Sciatic nerve (tissue), 2 donors: ENCODE measurements around the gene GPR137B. TPM values are rescaled to one million over a fixed set of nuclear protein-coding genes. Genes with fewer than 3 reads are reported as not detected.
"Not testable (repeated sequence)": the region's sequence is repeated elsewhere in the genome, so short reads cannot be mapped to it uniquely, and the experiment has no call there.

Source experiments
- ATAC-seq: fragments of 200-7000 bp; cut with Tn5 transposase; one replicate; pipeline ENCODE4 v1.9.1; 2020; ENCODE audit warnings: mild to moderate bottlenecking, moderate library complexity
- DNase-seq: peaks from one replicate; pipeline ENCODE4 v3.0.0-alpha.2; 2020; ENCODE audit warnings: low spot score
- intact Hi-C: fragments of 100-400 bp; cut with DNase I; formaldehyde crosslinking; loops from one replicate; pipeline ENCODE4 v1.14.2; 2022
- total RNA-seq: library from RNA; stranded (reverse); fragmentation: NEBNext Ultra II Directional; extraction: Animal tissue kit (Norgen Biotek cat#: 25700); gene quantifications from one replicate; pipeline ENCODE4 v1.2.1, GENCODE V29; 2021
- donor health status: DM: no; HTN: no; CAD: no.
- donor health status: DM: no; HTN: no; CAD: no.

Gene GPR137B
- total RNA-seq, 1 donor from 2014 or later, result 91.6 TPM

GRCh38 chr1:236175642-236176336 is 33.5 kb downstream of the GPR137B start:
- intact Hi-C loops, result no loop called here

GRCh38 chr1:236176337-236177336 is 34.3 kb downstream of the GPR137B start:
- no peak for DNase-seq

More at GRCh38 chr1:236175642-236176336, 33.5 kb downstream of the GPR137B start:
- ATAC-seq (no peak), DNase-seq (no peak)

GRCh38 chr1:236179634-236180033 is 37.3 kb downstream of the GPR137B start:
- DNase-seq (no peak), ATAC-seq (no peak)
- intact Hi-C loops, result no loop called here

More at GRCh38 chr1:236176337-236177336, 34.3 kb downstream of the GPR137B start:
- intact Hi-C loops, result no loop called here
- peak; percentile 59 for ATAC-seq

GRCh38 chr1:236181059-236181458 is 38.7 kb downstream of the GPR137B start:
- no peak for DNase-seq
- ATAC-seq, result no peak
- intact Hi-C loops, result no loop called here

GRCh38 chr1:236185687-236186086 is 43.3 kb downstream of the GPR137B start:
- DNase-seq (no peak), ATAC-seq (no peak)
- intact Hi-C loops, result no loop called here

- intact Hi-C loops, ATAC-seq, DNase-seq: not testable (repeated sequence)
Observed at GRCh38 chr1:236186471-236186870, 44.1 kb downstream of the GPR137B start.

- ATAC-seq, intact Hi-C loops, DNase-seq: not testable (repeated sequence)
Observed at GRCh38 chr1:236188084-236188483, 45.7 kb downstream of the GPR137B start.

GRCh38 chr1:236193184-236193583 is 50.8 kb downstream of the GPR137B start:
- no peak for ATAC-seq
- DNase-seq, result no peak
- intact Hi-C loops, result no loop called here

GRCh38 chr1:236200925-236201324 is 58.6 kb downstream of the GPR137B start:
- intact Hi-C loops, result no loop called here
- ATAC-seq (no peak), DNase-seq (no peak)

GRCh38 chr1:236201786-236202185 is 59.4 kb downstream of the GPR137B start:
- ATAC-seq (no peak), DNase-seq (no peak)
- intact Hi-C loops, result no loop called here

GRCh38 chr1:236204039-236204438 is 61.7 kb downstream of the GPR137B start:
- intact Hi-C loops, result no loop called here
- DNase-seq (no peak), ATAC-seq (no peak)

GRCh38 chr1:236204656-236205055 is 62.3 kb downstream of the GPR137B start:
- intact Hi-C loops, result no loop called here
- ATAC-seq (no peak), DNase-seq (no peak)

GRCh38 chr1:236206548-236206947 is 64.2 kb downstream of the GPR137B start:
- DNase-seq, result no peak

GRCh38 chr1:236207121-236207520 is 64.8 kb downstream of the GPR137B start:
- ATAC-seq (no peak), DNase-seq (no peak)
- intact Hi-C loops, result no loop called here

More at GRCh38 chr1:236206548-236206947, 64.2 kb downstream of the GPR137B start:
- peak; percentile 84 for ATAC-seq
- intact Hi-C loops, result no loop called here

GRCh38 chr1:236207569-236207968 is 65.2 kb downstream of the GPR137B start:
- DNase-seq, result no peak
- intact Hi-C loops, result no loop called here
- ATAC-seq, result no peak

GRCh38 chr1:236209185-236209584 is 66.8 kb downstream of the GPR137B start:
- no peak for ATAC-seq
- DNase-seq, result no peak
- intact Hi-C loops, result no loop called here

GRCh38 chr1:236209713-236210112 is 67.4 kb downstream of the GPR137B start:
- ATAC-seq (no peak), DNase-seq (no peak)
- intact Hi-C loops, result no loop called here

- DNase-seq (no peak), ATAC-seq (no peak)
- intact Hi-C loops, result no loop called here
Observed at GRCh38 chr1:236211815-236212214, 69.5 kb downstream of the GPR137B start.

- DNase-seq (no peak), ATAC-seq (no peak)
- intact Hi-C loops, result no loop called here
Observed at GRCh38 chr1:236213534-236213933, 71.2 kb downstream of the GPR137B start.

- intact Hi-C loops, result no loop called here
- DNase-seq (no peak), ATAC-seq (no peak)
Observed at GRCh38 chr1:236214761-236215160, 72.4 kb downstream of the GPR137B start.
